Spleen (tissue), 7 donors: Measurements from ENCODE around the gene LDHAL6A.

Experiments used
- POLR2A ChIP-seq, 3 donors: fragments of 450-650 bp; IDR thresholded peaks; one replicate each; pipeline ENCODE4 v1.5.1; 2017; ENCODE audit warnings: antibody characterized with exemption in 3 of 3, mild to moderate bottlenecking in 1 of 3
- POLR2AphosphoS5 ChIP-seq, 3 donors: sonication (generic); formaldehyde crosslinking; IDR thresholded peaks; one replicate each; pipeline ENCODE4 v1.5.1; 2017; ENCODE audit warnings: antibody characterized with exemption in 3 of 3
- TF ChIP-seq, protein P1 (sequence below), 11 experiments: fragments of 200-600 bp in 7 of 11; fragments of 450-650 bp in 4 of 11; sonication (generic) in 4 of 11; IDR thresholded peaks in 8 of 11; conservative IDR thresholded peaks in 3 of 11; 1 replicate in 7 of 11; 2 replicates in 4 of 11; pipeline versions ENCODE4 v1.4.0 to v1.8.0; 2016 to 2021; ENCODE audit warnings: antibody characterized with exemption in 11 of 11, inconsistent platforms in 4 of 11, mild to moderate bottlenecking in 1 of 11
- donor health status: DM: no; HTN: no; CAD: no; lungs with moderate emphysema.
- donor health status: DM: no; HTN: no; CAD: no.
- donor health status: DM: no; HTN: no; CAD: no.

- no peak for TF ChIP-seq POLR2A (IDR thresholded peaks at IDR 0.05)
- TF ChIP-seq, protein P1, sequence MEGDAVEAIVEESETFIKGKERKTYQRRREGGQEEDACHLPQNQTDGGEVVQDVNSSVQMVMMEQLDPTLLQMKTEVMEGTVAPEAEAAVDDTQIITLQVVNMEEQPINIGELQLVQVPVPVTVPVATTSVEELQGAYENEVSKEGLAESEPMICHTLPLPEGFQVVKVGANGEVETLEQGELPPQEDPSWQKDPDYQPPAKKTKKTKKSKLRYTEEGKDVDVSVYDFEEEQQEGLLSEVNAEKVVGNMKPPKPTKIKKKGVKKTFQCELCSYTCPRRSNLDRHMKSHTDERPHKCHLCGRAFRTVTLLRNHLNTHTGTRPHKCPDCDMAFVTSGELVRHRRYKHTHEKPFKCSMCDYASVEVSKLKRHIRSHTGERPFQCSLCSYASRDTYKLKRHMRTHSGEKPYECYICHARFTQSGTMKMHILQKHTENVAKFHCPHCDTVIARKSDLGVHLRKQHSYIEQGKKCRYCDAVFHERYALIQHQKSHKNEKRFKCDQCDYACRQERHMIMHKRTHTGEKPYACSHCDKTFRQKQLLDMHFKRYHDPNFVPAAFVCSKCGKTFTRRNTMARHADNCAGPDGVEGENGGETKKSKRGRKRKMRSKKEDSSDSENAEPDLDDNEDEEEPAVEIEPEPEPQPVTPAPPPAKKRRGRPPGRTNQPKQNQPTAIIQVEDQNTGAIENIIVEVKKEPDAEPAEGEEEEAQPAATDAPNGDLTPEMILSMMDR (IDR thresholded peaks at IDR 0.05 in 8 of 11, conservative IDR thresholded peaks at IDR 0.05 in 3 of 11): no peak
- no peak for TF ChIP-seq POLR2AphosphoS5 (IDR thresholded peaks at IDR 0.05)
Measured at GRCh38 chr11:18523084-18523483, 67.4 kb downstream of the LDHAL6A start.
